Loucy (cell line): Measurements from ENCODE around the gene CPSF4.

Source experiments
- EZH2phosphoT487 ChIP-seq: fragments of 200-600 bp; IDR thresholded peaks from 2 replicates; pipeline ENCODE4 v1.6.1; 2018; ENCODE audit warnings: antibody characterized with exemption, mild to moderate bottlenecking, moderate library complexity, borderline replicate concordance
- TF ChIP-seq, protein P1 (sequence below): fragments of 200-600 bp; sonication (generic); conservative IDR thresholded peaks from 2 replicates; pipeline ENCODE4 v1.5.1; 2014; ENCODE audit warnings: mild to moderate bottlenecking, antibody characterized with exemption, low read length

DNA sequence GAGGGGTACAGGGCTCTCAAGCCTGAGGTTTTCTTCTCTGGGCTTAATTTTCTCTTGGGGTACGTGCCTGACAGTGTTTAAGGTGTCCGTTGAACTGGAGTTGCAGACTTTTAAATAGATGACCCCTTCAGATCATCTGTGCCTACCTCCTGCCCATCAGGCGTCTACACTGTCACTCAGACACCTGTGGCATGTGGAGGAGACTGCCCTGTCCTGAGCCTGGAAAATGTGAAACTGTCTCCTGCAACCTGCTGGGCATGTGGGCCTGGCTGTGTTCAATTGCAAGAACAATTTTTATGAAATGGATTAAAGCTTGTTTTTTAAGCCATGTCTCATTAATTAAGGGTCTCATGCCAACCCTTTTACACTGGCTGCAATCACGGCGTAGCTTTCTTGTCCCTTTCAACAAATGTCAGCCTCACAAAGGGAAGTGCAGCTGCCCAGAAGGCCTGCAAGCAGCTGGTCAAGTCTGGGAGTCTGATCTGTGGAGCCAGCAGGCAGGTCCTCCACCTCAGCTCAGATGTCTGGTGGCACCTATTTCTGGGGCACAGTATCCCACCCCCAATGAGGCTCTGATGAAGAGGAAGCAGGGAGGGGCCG is 18.4 kb downstream of the CPSF4 start:
- TF ChIP-seq, protein P1, sequence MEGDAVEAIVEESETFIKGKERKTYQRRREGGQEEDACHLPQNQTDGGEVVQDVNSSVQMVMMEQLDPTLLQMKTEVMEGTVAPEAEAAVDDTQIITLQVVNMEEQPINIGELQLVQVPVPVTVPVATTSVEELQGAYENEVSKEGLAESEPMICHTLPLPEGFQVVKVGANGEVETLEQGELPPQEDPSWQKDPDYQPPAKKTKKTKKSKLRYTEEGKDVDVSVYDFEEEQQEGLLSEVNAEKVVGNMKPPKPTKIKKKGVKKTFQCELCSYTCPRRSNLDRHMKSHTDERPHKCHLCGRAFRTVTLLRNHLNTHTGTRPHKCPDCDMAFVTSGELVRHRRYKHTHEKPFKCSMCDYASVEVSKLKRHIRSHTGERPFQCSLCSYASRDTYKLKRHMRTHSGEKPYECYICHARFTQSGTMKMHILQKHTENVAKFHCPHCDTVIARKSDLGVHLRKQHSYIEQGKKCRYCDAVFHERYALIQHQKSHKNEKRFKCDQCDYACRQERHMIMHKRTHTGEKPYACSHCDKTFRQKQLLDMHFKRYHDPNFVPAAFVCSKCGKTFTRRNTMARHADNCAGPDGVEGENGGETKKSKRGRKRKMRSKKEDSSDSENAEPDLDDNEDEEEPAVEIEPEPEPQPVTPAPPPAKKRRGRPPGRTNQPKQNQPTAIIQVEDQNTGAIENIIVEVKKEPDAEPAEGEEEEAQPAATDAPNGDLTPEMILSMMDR = no peak
- no peak for TF ChIP-seq EZH2phosphoT487
